ENCODE measurements around the gene KRT2. TPM values are rescaled to one million over a fixed set of nuclear protein-coding genes. Genes with fewer than 3 reads are reported as not detected.

The KRT2 gene
- total and polyA plus RNA-seq, 2 of the 8 experiments (the other 6 are each of a cell fraction or from before 2014, with no cell fraction given), result not detected

- no peak for TF ChIP-seq SIRT6 (IDR thresholded peaks at IDR 0.05; ENCODE audit: low read length)
Observed at GRCh38 chr12:52657250-52657902, 5.4 kb upstream of the KRT2 start (continued).
